RWPE2 (cell line): ENCODE results near the gene DUSP10.

Experiments used
- ATAC-seq: fragments of 200-7000 bp; cut with Tn5 transposase; 3 replicates; pipeline ENCODE4 v1.9.1; 2021; ENCODE audit warnings: low read depth
- DNase-seq: peaks from one replicate; pipeline ENCODE4 v3.0.0-alpha.2; 2020; ENCODE audit warnings: low spot score
- H3K27ac ChIP-seq: fragments of 450-650 bp; 2 replicates; pipeline ENCODE4 v1.5.1; 2017; ENCODE audit warnings: mild to moderate bottlenecking; ENCODE audit not compliant: poor library complexity, severe bottlenecking
- H3K27me3 ChIP-seq: fragments of 250-450 bp; sonication (Bioruptor Pico); 2 replicates; pipeline ENCODE4 v1.5.1; 2021; ENCODE audit warnings: mild to moderate bottlenecking, moderate library complexity; ENCODE audit not compliant: insufficient read depth, poor library complexity, severe bottlenecking
- H3K36me3 ChIP-seq: fragments of 250-450 bp; sonication (Bioruptor Pico); 2 replicates; pipeline ENCODE4 v1.5.1; 2020; ENCODE audit warnings: low read depth, mild to moderate bottlenecking, moderate library complexity
- H3K4me1 ChIP-seq: fragments of 250-450 bp; sonication (Bioruptor Pico); 2 replicates; pipeline ENCODE4 v1.5.1; 2021; ENCODE audit warnings: mild to moderate bottlenecking, moderate library complexity; ENCODE audit not compliant: insufficient read depth, poor library complexity, severe bottlenecking
- H3K4me3 ChIP-seq: fragments of 250-450 bp; sonication (Bioruptor Pico); 2 replicates; pipeline ENCODE4 v1.5.1; 2021; ENCODE audit warnings: mild to moderate bottlenecking, moderate library complexity; ENCODE audit not compliant: severe bottlenecking
- H3K9me3 ChIP-seq: fragments of 250-450 bp; sonication (Bioruptor Pico); 2 replicates; pipeline ENCODE4 v1.5.1; 2021; ENCODE audit warnings: mild to moderate bottlenecking, moderate library complexity; ENCODE audit not compliant: severe bottlenecking
- TF ChIP-seq, protein P1 (sequence below): fragments of 450-650 bp; IDR thresholded peaks from one replicate; pipeline ENCODE4 v1.5.1; 2017; ENCODE audit warnings: mild to moderate bottlenecking, moderate library complexity; ENCODE audit not compliant: poor library complexity, severe bottlenecking

DUSP10 gene

GRCh38 chr1:221680085-221680484 lies 61.8 kb downstream of the DUSP10 start:
- no peaks in the 10 kb centered on the region for H3K27me3 ChIP-seq
- no peak for DNase-seq
- no peak overlapping the region for H3K4me3 ChIP-seq
- H3K4me1 ChIP-seq = no peaks in the 10 kb centered on the region
- H3K27ac ChIP-seq = no peak overlapping the region
- H3K36me3 ChIP-seq = no peaks in the 10 kb centered on the region
- ATAC-seq = no peak
- TF ChIP-seq, protein P1, sequence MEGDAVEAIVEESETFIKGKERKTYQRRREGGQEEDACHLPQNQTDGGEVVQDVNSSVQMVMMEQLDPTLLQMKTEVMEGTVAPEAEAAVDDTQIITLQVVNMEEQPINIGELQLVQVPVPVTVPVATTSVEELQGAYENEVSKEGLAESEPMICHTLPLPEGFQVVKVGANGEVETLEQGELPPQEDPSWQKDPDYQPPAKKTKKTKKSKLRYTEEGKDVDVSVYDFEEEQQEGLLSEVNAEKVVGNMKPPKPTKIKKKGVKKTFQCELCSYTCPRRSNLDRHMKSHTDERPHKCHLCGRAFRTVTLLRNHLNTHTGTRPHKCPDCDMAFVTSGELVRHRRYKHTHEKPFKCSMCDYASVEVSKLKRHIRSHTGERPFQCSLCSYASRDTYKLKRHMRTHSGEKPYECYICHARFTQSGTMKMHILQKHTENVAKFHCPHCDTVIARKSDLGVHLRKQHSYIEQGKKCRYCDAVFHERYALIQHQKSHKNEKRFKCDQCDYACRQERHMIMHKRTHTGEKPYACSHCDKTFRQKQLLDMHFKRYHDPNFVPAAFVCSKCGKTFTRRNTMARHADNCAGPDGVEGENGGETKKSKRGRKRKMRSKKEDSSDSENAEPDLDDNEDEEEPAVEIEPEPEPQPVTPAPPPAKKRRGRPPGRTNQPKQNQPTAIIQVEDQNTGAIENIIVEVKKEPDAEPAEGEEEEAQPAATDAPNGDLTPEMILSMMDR = no peak
- H3K9me3 ChIP-seq = no peaks in the 10 kb centered on the region

GRCh38 chr1:221678014-221678413 lies 63.9 kb downstream of the DUSP10 start:
- Histone ChIP-seq H3K4me1 (no peaks in the 10 kb centered on the region), H3K9me3 (no peaks in the 10 kb centered on the region), H3K27me3 (no peaks in the 10 kb centered on the region), H3K27ac (no peak overlapping the region), H3K36me3 (no peaks in the 10 kb centered on the region), H3K4me3 (no peak overlapping the region)
- no peak for DNase-seq
- no peak for ATAC-seq
- TF ChIP-seq, protein P1 = no peak

DNA sequence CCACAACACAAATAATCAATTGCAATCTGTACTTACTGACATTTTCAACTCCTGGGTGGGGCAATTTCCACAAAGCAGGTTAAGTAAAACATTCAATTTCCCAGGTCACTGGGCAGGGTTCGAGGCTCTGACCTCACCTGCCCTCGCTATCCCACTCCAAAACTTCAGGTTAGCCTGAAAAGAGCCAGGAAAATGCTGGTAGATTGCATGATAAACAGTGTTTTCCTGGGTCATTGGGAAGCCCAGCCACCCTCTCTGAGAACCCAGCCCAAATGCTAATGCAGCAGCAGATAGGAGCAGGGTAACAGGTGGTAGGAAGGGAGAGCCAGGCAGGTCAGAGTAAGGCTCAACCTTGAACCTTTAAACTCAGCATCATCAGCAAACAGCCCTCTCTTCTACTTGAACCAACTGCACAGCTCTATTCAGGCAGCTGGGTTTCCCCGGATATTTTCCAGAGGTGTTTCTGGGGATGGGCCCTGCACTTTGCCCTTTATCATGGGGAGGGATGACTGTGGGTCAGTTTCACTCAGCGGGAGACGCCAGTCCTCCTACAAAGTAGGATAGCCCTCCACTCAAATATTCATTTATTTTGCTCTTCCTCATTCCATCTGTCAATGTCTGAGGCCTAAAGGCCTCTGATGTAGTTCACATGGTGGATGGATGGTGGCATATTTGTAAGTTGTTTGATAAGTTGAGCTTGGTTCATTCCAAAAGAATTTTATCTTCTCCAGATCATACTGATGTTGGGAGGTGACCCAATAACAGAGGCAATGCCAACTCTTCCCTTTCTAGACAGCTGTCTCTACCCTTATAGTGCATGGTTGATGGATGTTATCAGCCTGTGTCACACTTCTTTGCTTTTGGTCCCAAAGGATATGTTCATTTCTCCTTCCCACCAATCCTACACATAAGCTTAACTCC lies 65.7 kb downstream of the DUSP10 start:
- Histone ChIP-seq H3K27ac (no peak overlapping the region), H3K4me3 (no peak overlapping the region), H3K9me3 (no peaks in the 10 kb centered on the region), H3K4me1 (peaks cover 5% of the 10 kb centered on the region), H3K36me3 (no peaks in the 10 kb centered on the region), H3K27me3 (no peaks in the 10 kb centered on the region)
- TF ChIP-seq, protein P1 = no peak
- DNase-seq (no peak), ATAC-seq (no peak)

DNA sequence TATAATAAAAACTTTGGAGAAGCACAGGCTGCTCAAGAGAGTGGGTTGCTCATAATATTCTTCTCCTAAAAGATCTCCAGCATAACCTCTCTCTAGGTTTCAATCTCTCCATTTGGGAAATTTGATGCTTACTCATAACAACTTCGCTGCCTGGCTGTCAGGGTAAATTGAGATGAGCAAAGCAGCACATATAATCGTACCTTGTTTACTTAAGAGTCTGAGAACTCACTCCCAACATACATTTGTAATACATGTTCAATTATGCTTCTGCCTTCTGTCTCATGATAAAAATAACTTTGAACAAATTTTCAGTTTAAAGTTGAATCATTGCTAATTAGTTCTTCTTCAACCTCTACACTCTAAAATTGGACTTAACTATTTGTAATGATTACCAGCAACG lies 68.9 kb downstream of the DUSP10 start:
- no peak for ATAC-seq
- no peaks in the 10 kb centered on the region for H3K36me3 ChIP-seq
- H3K27ac ChIP-seq = no peak overlapping the region
- no peak for DNase-seq
- TF ChIP-seq, protein P1 = no peak
- H3K4me1 ChIP-seq = peaks cover 5% of the 10 kb centered on the region
- H3K27me3 ChIP-seq = no peaks in the 10 kb centered on the region
- H3K4me3 ChIP-seq = no peak overlapping the region
- H3K9me3 ChIP-seq = no peaks in the 10 kb centered on the region

DNA sequence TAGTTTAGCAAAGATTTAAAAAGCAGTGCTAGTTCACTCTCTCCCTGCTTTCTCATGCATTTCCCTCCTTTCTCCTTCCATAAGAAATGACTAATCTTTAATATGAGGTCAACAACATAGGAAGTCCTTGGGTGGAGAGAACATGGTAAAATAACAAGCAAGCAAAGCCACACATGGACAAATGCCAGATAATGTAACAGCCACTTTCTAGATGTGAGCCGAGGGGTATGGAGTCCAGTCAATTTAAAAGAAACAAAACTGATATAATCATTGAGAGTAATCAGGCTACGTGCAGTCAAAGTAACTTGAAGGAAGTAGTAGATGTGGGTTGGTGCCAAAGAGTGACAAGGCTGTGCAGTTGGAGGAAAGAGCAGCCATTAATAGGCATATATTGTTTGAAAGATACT lies 69.6 kb downstream of the DUSP10 start:
- Histone ChIP-seq H3K4me3 (no peak overlapping the region), H3K27ac (no peak overlapping the region), H3K36me3 (no peaks in the 10 kb centered on the region), H3K4me1 (peaks cover 12% of the 10 kb centered on the region), H3K9me3 (no peaks in the 10 kb centered on the region), H3K27me3 (no peaks in the 10 kb centered on the region)
- TF ChIP-seq, protein P1 = no peak
- ATAC-seq (no peak), DNase-seq (no peak)
